Ishikawa (cell line): ENCODE data around the gene ERBIN.

Experiments used
- CEBPB ChIP-seq: IDR thresholded peaks from 2 replicates; pipeline ENCODE4 v1.6.1; 2012
- CREB1 ChIP-seq: IDR thresholded peaks from 2 replicates; pipeline ENCODE4 v1.6.1; 2012; ENCODE audit warnings: low read depth
- EGR1 ChIP-seq: IDR thresholded peaks from 2 replicates; pipeline ENCODE4 v1.6.1; 2012
- EP300 ChIP-seq: IDR thresholded peaks from 2 replicates; pipeline ENCODE4 v1.6.1; 2012; ENCODE audit warnings: borderline replicate concordance
- FOXM1 ChIP-seq: IDR thresholded peaks from 2 replicates; pipeline ENCODE4 v1.6.1; 2012; ENCODE audit warnings: low read depth, borderline replicate concordance
- NFIC ChIP-seq: IDR thresholded peaks from 2 replicates; pipeline ENCODE4 v1.6.1; 2012
- RAD21 ChIP-seq: IDR thresholded peaks from 2 replicates; pipeline ENCODE4 v1.6.1; 2012; ENCODE audit warnings: low read depth
- TAF1 ChIP-seq: IDR thresholded peaks from 2 replicates; pipeline ENCODE4 v1.6.1; 2012; ENCODE audit warnings: low read depth, mild to moderate bottlenecking
- TCF12 ChIP-seq: IDR thresholded peaks from 2 replicates; pipeline ENCODE4 v1.6.1; 2012; ENCODE audit warnings: low read depth
- TEAD4 ChIP-seq: IDR thresholded peaks from 2 replicates; pipeline ENCODE4 v1.6.1; 2012
- YY1 ChIP-seq: IDR thresholded peaks from 2 replicates; pipeline ENCODE4 v1.6.1; 2012; ENCODE audit warnings: low read depth
- ZBTB7A ChIP-seq: IDR thresholded peaks from 2 replicates; pipeline ENCODE4 v1.6.1; 2012; ENCODE audit warnings: low read depth
- TF ChIP-seq, protein P1 (sequence below): IDR thresholded peaks from 2 replicates; pipeline ENCODE4 v1.6.1; 2012
- TF ChIP-seq, protein P2 (sequence below): IDR thresholded peaks from 2 replicates; pipeline ENCODE4 v1.6.1; 2012; ENCODE audit warnings: low read depth, mild to moderate bottlenecking
- TF ChIP-seq, protein P3 (sequence below): IDR thresholded peaks from 2 replicates; pipeline ENCODE4 v1.6.1; 2012

Gene ERBIN

DNA sequence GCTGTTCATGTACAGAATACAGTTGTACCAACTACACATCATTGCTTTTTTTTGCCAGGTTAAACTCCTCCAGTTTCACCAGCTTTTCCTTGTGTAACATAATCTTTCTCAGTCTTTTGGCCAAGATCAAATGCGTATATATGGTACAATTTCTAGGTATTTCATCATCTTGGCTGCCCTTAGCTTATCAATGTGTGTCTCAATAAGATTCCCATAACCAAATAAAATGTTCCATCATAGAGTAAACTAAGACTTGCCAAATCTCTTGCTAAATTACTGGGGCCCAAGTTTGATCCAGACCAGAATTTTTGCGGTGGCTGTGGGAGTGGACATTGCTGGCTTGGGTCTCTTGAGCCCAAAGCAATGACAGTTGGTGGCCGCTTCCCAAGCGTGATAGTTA is 24.3 kb upstream of the ERBIN start:
- TF ChIP-seq, protein P1, sequence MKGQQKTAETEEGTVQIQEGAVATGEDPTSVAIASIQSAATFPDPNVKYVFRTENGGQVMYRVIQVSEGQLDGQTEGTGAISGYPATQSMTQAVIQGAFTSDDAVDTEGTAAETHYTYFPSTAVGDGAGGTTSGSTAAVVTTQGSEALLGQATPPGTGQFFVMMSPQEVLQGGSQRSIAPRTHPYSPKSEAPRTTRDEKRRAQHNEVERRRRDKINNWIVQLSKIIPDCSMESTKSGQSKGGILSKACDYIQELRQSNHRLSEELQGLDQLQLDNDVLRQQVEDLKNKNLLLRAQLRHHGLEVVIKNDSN = no peak
- TF ChIP-seq TCF12 (no peak), ZBTB7A (no peak), EGR1 (no peak)

DNA sequence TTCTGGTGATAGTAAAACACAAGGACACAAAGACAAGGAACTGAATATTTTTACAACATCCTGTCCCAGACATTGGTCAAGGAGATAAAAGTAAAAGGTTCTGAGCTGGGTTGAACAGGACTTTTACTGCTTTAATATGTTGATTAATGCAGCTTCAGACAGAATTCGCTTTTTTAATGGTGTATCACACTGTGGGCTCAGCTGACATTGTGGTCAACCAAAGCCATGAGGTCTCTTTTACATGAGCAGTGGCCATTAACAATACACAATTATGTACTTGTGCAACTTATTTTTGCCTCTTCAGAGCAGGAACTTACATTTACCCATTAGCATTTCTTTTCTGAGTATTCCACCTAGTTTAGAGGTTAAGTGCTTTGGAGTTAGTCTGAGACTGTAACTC is 22.8 kb upstream of the ERBIN start:
- TF ChIP-seq EP300 (no peak), YY1 (no peak), ZBTB7A (no peak), TAF1 (no peak), EGR1 (no peak), NFIC (no peak), RAD21 (no peak)
- TF ChIP-seq, protein P2, sequence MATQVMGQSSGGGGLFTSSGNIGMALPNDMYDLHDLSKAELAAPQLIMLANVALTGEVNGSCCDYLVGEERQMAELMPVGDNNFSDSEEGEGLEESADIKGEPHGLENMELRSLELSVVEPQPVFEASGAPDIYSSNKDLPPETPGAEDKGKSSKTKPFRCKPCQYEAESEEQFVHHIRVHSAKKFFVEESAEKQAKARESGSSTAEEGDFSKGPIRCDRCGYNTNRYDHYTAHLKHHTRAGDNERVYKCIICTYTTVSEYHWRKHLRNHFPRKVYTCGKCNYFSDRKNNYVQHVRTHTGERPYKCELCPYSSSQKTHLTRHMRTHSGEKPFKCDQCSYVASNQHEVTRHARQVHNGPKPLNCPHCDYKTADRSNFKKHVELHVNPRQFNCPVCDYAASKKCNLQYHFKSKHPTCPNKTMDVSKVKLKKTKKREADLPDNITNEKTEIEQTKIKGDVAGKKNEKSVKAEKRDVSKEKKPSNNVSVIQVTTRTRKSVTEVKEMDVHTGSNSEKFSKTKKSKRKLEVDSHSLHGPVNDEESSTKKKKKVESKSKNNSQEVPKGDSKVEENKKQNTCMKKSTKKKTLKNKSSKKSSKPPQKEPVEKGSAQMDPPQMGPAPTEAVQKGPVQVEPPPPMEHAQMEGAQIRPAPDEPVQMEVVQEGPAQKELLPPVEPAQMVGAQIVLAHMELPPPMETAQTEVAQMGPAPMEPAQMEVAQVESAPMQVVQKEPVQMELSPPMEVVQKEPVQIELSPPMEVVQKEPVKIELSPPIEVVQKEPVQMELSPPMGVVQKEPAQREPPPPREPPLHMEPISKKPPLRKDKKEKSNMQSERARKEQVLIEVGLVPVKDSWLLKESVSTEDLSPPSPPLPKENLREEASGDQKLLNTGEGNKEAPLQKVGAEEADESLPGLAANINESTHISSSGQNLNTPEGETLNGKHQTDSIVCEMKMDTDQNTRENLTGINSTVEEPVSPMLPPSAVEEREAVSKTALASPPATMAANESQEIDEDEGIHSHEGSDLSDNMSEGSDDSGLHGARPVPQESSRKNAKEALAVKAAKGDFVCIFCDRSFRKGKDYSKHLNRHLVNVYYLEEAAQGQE = no peak
- TF ChIP-seq, protein P3, sequence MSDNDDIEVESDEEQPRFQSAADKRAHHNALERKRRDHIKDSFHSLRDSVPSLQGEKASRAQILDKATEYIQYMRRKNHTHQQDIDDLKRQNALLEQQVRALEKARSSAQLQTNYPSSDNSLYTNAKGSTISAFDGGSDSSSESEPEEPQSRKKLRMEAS = no peak

DNA sequence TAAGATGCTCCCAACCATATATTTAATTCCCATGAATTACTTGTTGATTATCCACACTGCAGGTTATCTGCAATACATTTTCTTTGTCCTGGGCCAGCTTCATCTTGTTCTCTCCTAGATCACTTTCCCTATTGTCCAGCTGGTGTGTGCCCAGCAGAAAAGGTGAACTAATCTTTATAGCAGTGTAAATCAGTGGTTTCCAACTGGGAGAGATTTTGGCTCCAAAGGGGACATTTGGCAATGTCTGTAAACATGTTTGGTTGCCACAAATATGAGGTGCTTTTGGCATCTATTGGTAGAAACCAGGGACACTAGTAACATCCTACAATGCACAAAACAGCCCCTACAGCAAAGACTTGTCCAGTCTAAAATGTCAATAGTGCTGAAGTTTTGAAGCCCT is 20.1 kb upstream of the ERBIN start:
- TF ChIP-seq, protein P3 = no peak
- TF ChIP-seq YY1 (no peak), TCF12 (no peak), TEAD4 (no peak), TAF1 (no peak), NFIC (no peak), CREB1 (no peak), RAD21 (no peak), EP300 (no peak), FOXM1 (no peak), ZBTB7A (no peak), CEBPB (no peak), EGR1 (no peak)
- TF ChIP-seq, protein P1 = no peak
- TF ChIP-seq, protein P2 = no peak

DNA sequence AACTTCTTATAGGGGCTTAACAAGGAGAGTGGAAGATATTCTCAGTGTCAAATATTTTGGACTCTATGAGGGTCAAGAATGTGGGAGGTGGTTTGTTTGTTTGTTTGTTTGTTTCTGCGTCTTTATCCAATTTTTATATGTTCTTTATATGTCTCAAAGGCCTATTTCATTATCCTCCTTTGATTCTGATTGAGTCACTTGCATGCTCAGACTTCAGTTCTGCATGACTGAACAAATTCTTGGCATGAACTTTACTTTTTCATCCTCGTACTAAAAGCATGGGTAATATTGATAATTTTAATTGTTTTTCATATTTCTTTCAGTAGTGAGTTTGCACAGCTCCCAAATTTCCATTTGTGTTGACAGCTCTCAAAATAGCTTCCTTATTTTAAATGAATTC is 19.2 kb upstream of the ERBIN start:
- TF ChIP-seq, protein P2 = no peak
- no peak for TF ChIP-seq TCF12
- TF ChIP-seq TAF1 = no peak
- TF ChIP-seq CREB1 = no peak
- peak; percentile 49 for TF ChIP-seq TEAD4
- TF ChIP-seq EP300 = no peak
- peak; percentile 84 for TF ChIP-seq NFIC
- no peak for TF ChIP-seq FOXM1

DNA sequence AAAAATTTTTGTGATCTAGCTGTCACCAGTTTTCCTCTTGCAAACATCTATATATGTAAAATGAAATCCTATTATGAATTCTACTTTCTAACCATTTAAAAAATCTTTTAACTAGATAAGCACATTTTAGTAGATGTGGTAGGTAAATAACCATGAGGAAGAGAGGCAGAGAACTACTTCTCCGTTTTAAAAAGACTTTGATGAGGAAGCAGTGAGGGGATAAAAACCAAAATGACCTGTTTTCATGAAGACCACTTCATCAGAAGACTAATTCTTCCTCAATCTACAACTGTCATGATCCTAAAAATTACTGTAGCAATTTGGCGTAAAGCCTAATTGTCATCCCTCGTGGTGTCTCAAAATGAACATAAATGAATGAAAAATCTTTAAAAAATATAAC is 15.7 kb upstream of the ERBIN start:
- no peak for TF ChIP-seq NFIC
- TF ChIP-seq, protein P3 = no peak
- TF ChIP-seq EP300 = no peak
- TF ChIP-seq TCF12 = no peak
- TF ChIP-seq, protein P2 = no peak
- TF ChIP-seq TEAD4 = no peak
- TF ChIP-seq FOXM1 = no peak
- TF ChIP-seq CREB1 = no peak
- TF ChIP-seq TAF1 = no peak
- TF ChIP-seq EGR1 = no peak
- TF ChIP-seq RAD21 = no peak
